ENCODE measurements around the gene MUC5AC.

MUC5AC gene

GRCh38 chr11:1175461-1176223, 17.9 kb downstream of the MUC5AC start:
- Histone ChIP-seq H3K9ac (ENCODE audit: insufficient read length) (no peak overlapping the region), H3K27ac (no peak overlapping the region), H3K36me3 (ENCODE audit: insufficient read depth, low read length) (no peaks in the 10 kb centered on the region), H3K9me3 (ENCODE audit: low read depth, low read length) (no peaks in the 10 kb centered on the region), H3K4me3 (no peak overlapping the region)
- TF ChIP-seq EZH2 (IDR thresholded peaks at IDR 0.05) (no peak), POLR2AphosphoS5 (IDR thresholded peaks at IDR 0.05; ENCODE audit: borderline replicate concordance, low read depth, low read length) (no peak), FOXP2 (optimal IDR thresholded peaks at IDR 0.05; ENCODE audit: control extremely low read depth, extremely low read length, insufficient read depth) (no peak)
- DNase-seq (ENCODE audit: low read depth, low spot score): no peak

GRCh38 chr11:1176224-1177019, 18.7 kb downstream of the MUC5AC start:
- Histone ChIP-seq H3K9me3 (ENCODE audit: low read depth, low read length) (no peaks in the 10 kb centered on the region), H3K27ac (no peak overlapping the region), H3K9ac (ENCODE audit: insufficient read length) (no peak overlapping the region), H3K36me3 (ENCODE audit: insufficient read depth, low read length) (no peaks in the 10 kb centered on the region), H3K4me3 (no peak overlapping the region)
- no peak for DNase-seq (ENCODE audit: low read depth, low spot score)
- no peak for TF ChIP-seq EZH2 (IDR thresholded peaks at IDR 0.05)
- TF ChIP-seq FOXP2 (optimal IDR thresholded peaks at IDR 0.05; ENCODE audit: control extremely low read depth, extremely low read length, insufficient read depth): no peak
- TF ChIP-seq POLR2AphosphoS5 (IDR thresholded peaks at IDR 0.05; ENCODE audit: borderline replicate concordance, low read depth, low read length): no peak

- Histone ChIP-seq H3K9ac (ENCODE audit: insufficient read length) (no peak overlapping the region), H3K27ac (no peak overlapping the region), H3K9me3 (ENCODE audit: low read depth, low read length) (no peaks in the 10 kb centered on the region), H3K4me3 (no peak overlapping the region), H3K36me3 (ENCODE audit: insufficient read depth, low read length) (no peaks in the 10 kb centered on the region)
- TF ChIP-seq EZH2 (IDR thresholded peaks at IDR 0.05) (no peak), POLR2AphosphoS5 (IDR thresholded peaks at IDR 0.05; ENCODE audit: borderline replicate concordance, low read depth, low read length) (no peak), FOXP2 (optimal IDR thresholded peaks at IDR 0.05; ENCODE audit: control extremely low read depth, extremely low read length, insufficient read depth) (no peak)
- DNase-seq (ENCODE audit: low read depth, low spot score): no peak
Observed at GRCh38 chr11:1177020-1177770, 19.4 kb downstream of the MUC5AC start.

- H3K36me3 ChIP-seq (ENCODE audit: insufficient read depth, low read length): no peaks in the 10 kb centered on the region
- H3K9me3 ChIP-seq (ENCODE audit: low read depth, low read length): no peaks in the 10 kb centered on the region
- no peak overlapping the region for H3K27ac ChIP-seq
- TF ChIP-seq POLR2AphosphoS5 (IDR thresholded peaks at IDR 0.05; ENCODE audit: borderline replicate concordance, low read depth, low read length) (no peak), FOXP2 (optimal IDR thresholded peaks at IDR 0.05; ENCODE audit: control extremely low read depth, extremely low read length, insufficient read depth) (no peak), EZH2 (IDR thresholded peaks at IDR 0.05) (no peak)
- no peak overlapping the region for H3K4me3 ChIP-seq
- DNase-seq (ENCODE audit: low read depth, low spot score): no peak
- no peak overlapping the region for H3K9ac ChIP-seq (ENCODE audit: insufficient read length)
Observed at GRCh38 chr11:1177771-1178090, 20.0 kb downstream of the MUC5AC start.

GRCh38 chr11:1178201-1178885, 20.6 kb downstream of the MUC5AC start:
- H3K27ac ChIP-seq: no peak overlapping the region
- DNase-seq (ENCODE audit: low read depth, low spot score): no peak
- no peak for TF ChIP-seq POLR2AphosphoS5 (IDR thresholded peaks at IDR 0.05; ENCODE audit: borderline replicate concordance, low read depth, low read length)
- TF ChIP-seq EZH2 (IDR thresholded peaks at IDR 0.05): no peak
- no peak for TF ChIP-seq FOXP2 (optimal IDR thresholded peaks at IDR 0.05; ENCODE audit: control extremely low read depth, extremely low read length, insufficient read depth)
- no peak overlapping the region for H3K9ac ChIP-seq (ENCODE audit: insufficient read length)
- no peaks in the 10 kb centered on the region for H3K9me3 ChIP-seq (ENCODE audit: low read depth, low read length)
- H3K36me3 ChIP-seq (ENCODE audit: insufficient read depth, low read length): no peaks in the 10 kb centered on the region
- no peak overlapping the region for H3K4me3 ChIP-seq

GRCh38 chr11:1178906-1179305, 21.2 kb downstream of the MUC5AC start:
- no peak overlapping the region for H3K9ac ChIP-seq (ENCODE audit: insufficient read length)
- no peak for TF ChIP-seq EZH2 (IDR thresholded peaks at IDR 0.05)
- TF ChIP-seq POLR2AphosphoS5 (IDR thresholded peaks at IDR 0.05; ENCODE audit: borderline replicate concordance, low read depth, low read length): no peak
- TF ChIP-seq FOXP2 (optimal IDR thresholded peaks at IDR 0.05; ENCODE audit: control extremely low read depth, extremely low read length, insufficient read depth): no peak
- H3K27ac ChIP-seq: no peak overlapping the region
- H3K4me3 ChIP-seq: no peak overlapping the region
- DNase-seq (ENCODE audit: low read depth, low spot score): no peak
- H3K9me3 ChIP-seq (ENCODE audit: low read depth, low read length): no peaks in the 10 kb centered on the region
- no peaks in the 10 kb centered on the region for H3K36me3 ChIP-seq (ENCODE audit: insufficient read depth, low read length)

GRCh38 chr11:1179641-1180040, 21.9 kb downstream of the MUC5AC start:
- Histone ChIP-seq H3K9me3 (ENCODE audit: low read depth, low read length) (no peaks in the 10 kb centered on the region), H3K9ac (ENCODE audit: insufficient read length) (no peak overlapping the region), H3K36me3 (ENCODE audit: insufficient read depth, low read length) (no peaks in the 10 kb centered on the region), H3K4me3 (no peak overlapping the region), H3K27ac (no peak overlapping the region)
- DNase-seq (ENCODE audit: low read depth, low spot score): no peak
- no peak for TF ChIP-seq POLR2AphosphoS5 (IDR thresholded peaks at IDR 0.05; ENCODE audit: borderline replicate concordance, low read depth, low read length)
- no peak for TF ChIP-seq FOXP2 (optimal IDR thresholded peaks at IDR 0.05; ENCODE audit: control extremely low read depth, extremely low read length, insufficient read depth)
- TF ChIP-seq EZH2 (IDR thresholded peaks at IDR 0.05): no peak

All from SK-N-MC (cell line).